Uterus (tissue), 2 donors: Measurements from ENCODE around the gene CELF4.

Experiments used
- CTCF ChIP-seq, 4 experiments: fragments of 200-600 bp in 2 of 4; fragments of 450-650 bp in 2 of 4; sonication (generic) in 2 of 4; IDR thresholded peaks; one replicate each; pipeline ENCODE4 v1.5.1; 2016 to 2019; ENCODE audit warnings: antibody characterized with exemption in 4 of 4, mild to moderate bottlenecking in 2 of 4, moderate library complexity in 1 of 4
- POLR2A ChIP-seq, 2 donors: fragments of 450-650 bp; IDR thresholded peaks; one replicate each; pipeline ENCODE4 v1.6.1; 2016; ENCODE audit warnings: antibody characterized with exemption in 2 of 2, mild to moderate bottlenecking in 1 of 2, moderate library complexity in 1 of 2

DNA sequence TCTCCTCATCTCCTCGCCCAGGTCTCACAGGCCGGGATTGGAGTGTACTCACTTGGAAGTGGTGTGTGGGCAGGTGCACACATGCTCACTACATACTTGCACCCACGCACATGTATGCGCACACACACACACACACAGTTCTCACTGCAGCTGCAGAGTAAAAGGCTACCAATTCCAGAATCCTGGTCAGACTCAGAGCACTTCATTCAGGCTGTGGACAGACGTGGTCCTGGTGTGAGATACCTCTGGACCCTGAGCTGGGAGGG lies 19.4 kb downstream of the CELF4 start:
- TF ChIP-seq CTCF (IDR thresholded peaks at IDR 0.05) (no peak), POLR2A (IDR thresholded peaks at IDR 0.05) (no peak)
